Pancreas (tissue), 10 donors: ENCODE results near the gene DSG3. TPM values are rescaled to one million over a fixed set of nuclear protein-coding genes. Genes with fewer than 3 reads are reported as not detected.

Source experiments
- ATAC-seq, 4 donors: fragments of 200-7000 bp; cut with Tn5 transposase; one replicate each; pipeline versions ENCODE4 v1.8.0 to v1.9.1; 2020; ENCODE audit warnings: mild to moderate bottlenecking in 4 of 4, moderate library complexity in 4 of 4
- DNase-seq, 6 donors: peaks; one replicate each; pipeline ENCODE4 v3.0.0-alpha.2; 2020
- FAIRE-seq: peaks from 2 replicates; lab custom pipeline; 2012; peaks lifted over from hg19 to GRCh38; lab: Jason Lieb, UNC
- H3K27ac ChIP-seq, 4 donors: fragments of 200-600 bp; sonication (generic); 1 replicate in 3 of 4; 2 replicates in 1 of 4; pipeline versions ENCODE4 v1.5.0 to v1.8.0; 2020
- H3K27me3 ChIP-seq, 4 donors: fragments of 200-600 bp; one replicate each; pipeline ENCODE4 v1.8.0; 2021
- H3K36me3 ChIP-seq, 3 donors: fragments of 200-600 bp; sonication (generic) in 1 of 3; one replicate each; pipeline versions ENCODE4 v1.5.0 to v1.8.0; 2020 to 2021
- H3K4me1 ChIP-seq, 3 donors: fragments of 200-600 bp; one replicate each; pipeline ENCODE4 v1.8.0; 2021
- H3K4me3 ChIP-seq, 4 donors: fragments of 200-600 bp; sonication (generic) in 2 of 4; one replicate each; pipeline versions ENCODE4 v1.5.0 to v1.8.0; 2020 to 2021
- H3K9me3 ChIP-seq, 4 donors: fragments of 200-600 bp; one replicate each; pipeline ENCODE4 v1.8.0; 2021
- WGBS, 2 donors: extraction: QIAGEN DNeasy Blood & Tissue Kit; methylation state at CpG; one replicate each; pipeline ENCODE4 v1.1.7; 2013; 5-methylcytosine and 5-hydroxymethylcytosine counted together
- intact Hi-C, 3 donors: fragments of 100-400 bp; cut with DNase I; formaldehyde crosslinking; loops; one replicate each; pipeline versions ENCODE4 v1.11.1 to v1.14.2; 2022
- polyA plus RNA-seq, 2 donors: library from polyadenylated mRNA; stranded (reverse); fragments of 200-250 nt; gene quantifications; one replicate each; pipeline ENCODE4 v1.2.3, GENCODE V29; 2013
- total RNA-seq, 6 donors: library from RNA; stranded (reverse); fragmentation: NEBNext Ultra II Directional in 4 of 6; extraction: Animal tissue kit (Norgen Biotek cat#: 25700) in 4 of 6; gene quantifications; one replicate each; pipeline versions ENCODE4 v1.2.1 to v1.2.4, GENCODE V29; 2021 to 2023
- TF ChIP-seq, protein P1 (sequence below), 4 donors: fragments of 200-600 bp; sonication (generic) in 3 of 4; IDR thresholded peaks; one replicate each; pipeline versions ENCODE4 v1.5.0 to v1.8.0; 2021; ENCODE audit warnings: antibody characterized with exemption in 4 of 4
- donor health status: healthy with polysubstance abuse.
- donor health status: DM: no; HTN: no; CAD: no; lungs with moderate emphysema.
- donor health status: DM: no; HTN: no; CAD: no.
- donor health status: control.
- donor health status: control.
- donor health status: Bipolar disorder and iron deficiency.
- donor health status: DM: yes; HTN: yes; CAD: no.
- donor health status: DM: no; HTN: no; CAD: no.
- donor health status: DM: no; HTN: no; CAD: no.
- donor health status: DM: yes; HTN: yes; CAD: no.

DSG3 gene
- total and polyA plus RNA-seq, 8 donors = 0.02 TPM; not detected in 7

- FAIRE-seq (no peak), DNase-seq (no peak), ATAC-seq (no peak)
- Histone ChIP-seq H3K4me1 (no peaks in the 10 kb centered on the region), H3K4me3 (no peak overlapping the region), H3K36me3 (no peaks in the 10 kb centered on the region), H3K27me3 (no peaks in the 10 kb centered on the region), H3K27ac (no peak overlapping the region), H3K9me3 (no peaks in the 10 kb centered on the region)
- intact Hi-C loops = no loop called here
- TF ChIP-seq, protein P1, sequence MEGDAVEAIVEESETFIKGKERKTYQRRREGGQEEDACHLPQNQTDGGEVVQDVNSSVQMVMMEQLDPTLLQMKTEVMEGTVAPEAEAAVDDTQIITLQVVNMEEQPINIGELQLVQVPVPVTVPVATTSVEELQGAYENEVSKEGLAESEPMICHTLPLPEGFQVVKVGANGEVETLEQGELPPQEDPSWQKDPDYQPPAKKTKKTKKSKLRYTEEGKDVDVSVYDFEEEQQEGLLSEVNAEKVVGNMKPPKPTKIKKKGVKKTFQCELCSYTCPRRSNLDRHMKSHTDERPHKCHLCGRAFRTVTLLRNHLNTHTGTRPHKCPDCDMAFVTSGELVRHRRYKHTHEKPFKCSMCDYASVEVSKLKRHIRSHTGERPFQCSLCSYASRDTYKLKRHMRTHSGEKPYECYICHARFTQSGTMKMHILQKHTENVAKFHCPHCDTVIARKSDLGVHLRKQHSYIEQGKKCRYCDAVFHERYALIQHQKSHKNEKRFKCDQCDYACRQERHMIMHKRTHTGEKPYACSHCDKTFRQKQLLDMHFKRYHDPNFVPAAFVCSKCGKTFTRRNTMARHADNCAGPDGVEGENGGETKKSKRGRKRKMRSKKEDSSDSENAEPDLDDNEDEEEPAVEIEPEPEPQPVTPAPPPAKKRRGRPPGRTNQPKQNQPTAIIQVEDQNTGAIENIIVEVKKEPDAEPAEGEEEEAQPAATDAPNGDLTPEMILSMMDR (IDR thresholded peaks at IDR 0.05) = no peak
- 37 to 45% methylated on average over 2 of the region's 2 CpGs for WGBS, 2 donors
Measured at GRCh38 chr18:31486165-31486564, 38.6 kb downstream of the DSG3 start.

DNA sequence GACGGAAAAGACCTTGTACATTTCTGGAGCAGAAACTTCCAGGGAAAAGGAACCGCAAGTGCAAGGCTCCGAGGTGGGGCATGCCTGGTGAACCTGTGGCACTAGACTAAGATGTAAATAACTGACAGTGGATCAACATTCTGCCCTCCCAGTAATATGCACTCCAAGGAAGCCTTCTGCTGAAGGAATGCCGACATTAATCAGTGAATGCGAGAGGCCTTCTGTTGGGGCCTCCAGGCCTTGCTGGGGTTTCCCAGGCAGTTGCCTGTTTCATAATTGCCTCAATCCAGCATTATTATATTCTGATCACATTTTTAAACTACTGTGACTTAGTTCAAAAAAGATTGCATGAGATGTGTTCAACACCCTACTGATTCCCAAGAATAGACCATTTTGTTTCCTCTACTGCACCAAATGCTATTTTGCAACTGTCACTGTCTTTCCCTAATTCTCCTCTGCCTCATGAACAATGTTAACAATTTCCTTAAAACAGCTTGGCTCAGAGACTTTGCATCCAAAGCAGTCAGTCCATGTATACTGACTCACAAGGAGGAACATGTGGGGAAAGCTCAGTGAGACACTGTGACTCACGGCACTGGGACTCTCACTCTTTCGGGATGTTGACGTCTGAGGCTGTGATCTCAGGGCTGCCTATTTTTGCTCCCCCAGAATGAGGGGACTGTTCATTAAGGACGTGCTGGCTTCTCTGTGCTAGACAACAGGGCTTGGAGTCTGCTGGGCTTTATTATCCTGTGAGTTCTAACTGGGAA lies 39.9 kb downstream of the DSG3 start:
- ATAC-seq (peak in 1 of 4 donors; percentile 53), DNase-seq (no peak), FAIRE-seq (no peak)
- TF ChIP-seq, protein P1 (IDR thresholded peaks at IDR 0.05) = no peak
- intact Hi-C loops = no loop called here
- no peaks in the 10 kb centered on the region for H3K4me1 ChIP-seq
- no peak overlapping the region for H3K4me3 ChIP-seq
- no peaks in the 10 kb centered on the region for H3K27me3 ChIP-seq
- no peaks in the 10 kb centered on the region for H3K36me3 ChIP-seq
- H3K27ac ChIP-seq = no peak overlapping the region
- H3K9me3 ChIP-seq = no peaks in the 10 kb centered on the region
- WGBS, 2 donors = 88 to 89% methylated on average over 9 of the region's 9 CpGs

GRCh38 chr18:31489311-31489710 lies 41.8 kb downstream of the DSG3 start:
- intact Hi-C loops = no loop called here
- TF ChIP-seq, protein P1 (IDR thresholded peaks at IDR 0.05) = no peak
- 96 to 97% methylated on average over 1 of the region's 1 CpG for WGBS, 2 donors
- no peak for FAIRE-seq
- ATAC-seq = no peak
- H3K4me3 ChIP-seq = no peak overlapping the region
- no peaks in the 10 kb centered on the region for H3K4me1 ChIP-seq
- H3K36me3 ChIP-seq = no peaks in the 10 kb centered on the region
- DNase-seq = no peak
- no peaks in the 10 kb centered on the region for H3K9me3 ChIP-seq
- H3K27ac ChIP-seq = no peak overlapping the region
- no peaks in the 10 kb centered on the region for H3K27me3 ChIP-seq

DNA sequence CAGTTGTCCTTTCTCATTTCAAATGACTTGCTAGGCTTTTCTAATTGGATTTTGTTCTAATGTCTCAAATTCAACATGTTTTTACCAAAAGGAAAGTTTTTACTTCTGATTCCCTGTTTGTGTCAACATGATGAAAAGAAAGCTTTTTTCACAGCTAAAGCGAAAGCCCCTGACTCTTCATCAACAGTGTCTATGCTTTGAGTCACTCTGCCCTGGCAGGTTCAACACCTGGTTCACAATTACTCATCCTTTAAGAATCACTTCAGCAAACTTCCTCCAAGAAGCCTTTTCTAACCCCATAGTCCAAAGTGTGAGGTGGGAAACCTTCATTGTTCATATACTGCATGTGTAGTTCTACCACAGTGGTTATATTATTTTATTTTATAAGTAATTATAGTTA lies 42.8 kb downstream of the DSG3 start:
- FAIRE-seq (no peak), ATAC-seq (peak in 3 of 4 donors; percentile 44 to 84 (median 73)), DNase-seq (no peak)
- Histone ChIP-seq H3K36me3 (no peaks in the 10 kb centered on the region), H3K27me3 (no peaks in the 10 kb centered on the region), H3K9me3 (no peaks in the 10 kb centered on the region), H3K27ac (no peak overlapping the region), H3K4me3 (no peak overlapping the region), H3K4me1 (no peaks in the 10 kb centered on the region)
- TF ChIP-seq, protein P1 (IDR thresholded peaks at IDR 0.05) = no peak
- WGBS, 2 donors = 81 to 85% methylated on average over 1 of the region's 1 CpG
- intact Hi-C loops = no loop called here

DNA sequence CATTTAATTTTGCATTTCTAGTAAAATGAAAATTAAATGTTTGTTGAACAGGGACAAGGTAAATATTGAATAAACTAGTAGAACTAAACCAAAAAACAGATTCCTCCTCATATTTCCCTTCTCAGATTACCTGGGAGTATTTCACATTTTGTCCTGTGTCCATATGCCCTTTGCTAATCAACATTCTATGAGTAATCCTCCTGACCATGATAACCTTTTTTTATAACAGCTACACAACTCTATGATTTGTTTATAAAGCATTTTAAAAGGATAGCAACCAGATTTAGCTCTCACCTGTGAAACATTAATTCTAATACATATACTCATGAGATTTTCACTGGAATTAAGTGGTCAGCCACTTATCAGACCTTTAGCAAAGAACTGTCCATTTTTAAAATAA lies 43.3 kb downstream of the DSG3 start:
- Histone ChIP-seq H3K9me3 (no peaks in the 10 kb centered on the region), H3K27ac (no peak overlapping the region), H3K4me1 (no peaks in the 10 kb centered on the region), H3K27me3 (no peaks in the 10 kb centered on the region), H3K4me3 (no peak overlapping the region), H3K36me3 (no peaks in the 10 kb centered on the region)
- TF ChIP-seq, protein P1 (IDR thresholded peaks at IDR 0.05) = no peak
- ATAC-seq (peak in 3 of 4 donors; percentile 22 to 72 (median 33)), DNase-seq (no peak), FAIRE-seq (no peak)
- intact Hi-C loops = no loop called here
